ENCODE results near the gene TLX3. TPM values are rescaled to one million over a fixed set of nuclear protein-coding genes. Genes with fewer than 3 reads are reported as not detected.
"Not testable (repeated sequence)": the region's sequence is repeated elsewhere in the genome, so short reads cannot be mapped to it uniquely, and the experiment has no call there.

Gene TLX3
- polyA plus RNA-seq, 4 donors = 0.04 TPM; not detected in 3

- no peaks in the 10 kb centered on the region for H3K27me3 ChIP-seq (ENCODE audit: control insufficient read depth in 3 of 3, insufficient read depth in 3 of 3, low read length in 3 of 3)
- 67 to 73% (median 71%) methylated on average over 5 of the region's 5 CpGs for WGBS, 3 donors
- H3K4me1 ChIP-seq (ENCODE audit: control insufficient read depth in 3 of 3, insufficient read depth in 2 of 3, low read depth in 1 of 3, low read length in 2 of 3) = peaks cover 0 to 2% (median 0%) of the 10 kb centered on the region in 3 donors
- DNase-seq (no peak), FAIRE-seq (no peak)
- H3K27ac ChIP-seq (ENCODE audit: low read depth in 1 of 3, low read length in 2 of 3) = no peak overlapping the region
- no peaks in the 10 kb centered on the region for H3K9me3 ChIP-seq (ENCODE audit: control insufficient read depth in 2 of 2, insufficient read depth in 1 of 2, low read depth in 1 of 2, low read length in 1 of 2)
- no peak overlapping the region for H3K4me3 ChIP-seq (ENCODE audit: low read depth in 1 of 3, low read length in 3 of 3)
- H3K36me3 ChIP-seq (ENCODE audit: control insufficient read depth in 3 of 3, insufficient read depth in 2 of 3, low read depth in 1 of 3, low read length in 3 of 3) = no peaks in the 10 kb centered on the region
Observed at GRCh38 chr5:171295801-171296200, 13.2 kb upstream of the TLX3 start.

GRCh38 chr5:171297941-171298340 is 11.1 kb upstream of the TLX3 start:
- not testable (repeated sequence) for H3K27me3 ChIP-seq (ENCODE audit: control insufficient read depth in 3 of 3, insufficient read depth in 3 of 3, low read length in 3 of 3); DNase-seq; H3K36me3 ChIP-seq (ENCODE audit: control insufficient read depth in 3 of 3, insufficient read depth in 2 of 3, low read depth in 1 of 3, low read length in 3 of 3); H3K9me3 ChIP-seq (ENCODE audit: control insufficient read depth in 2 of 2, insufficient read depth in 1 of 2, low read depth in 1 of 2, low read length in 1 of 2); H3K27ac ChIP-seq (ENCODE audit: low read depth in 1 of 3, low read length in 2 of 3); FAIRE-seq; H3K4me1 ChIP-seq (ENCODE audit: control insufficient read depth in 3 of 3, insufficient read depth in 2 of 3, low read depth in 1 of 3, low read length in 2 of 3); H3K4me3 ChIP-seq (ENCODE audit: low read depth in 1 of 3, low read length in 3 of 3)
- WGBS, 3 donors = 94 to 97% (median 95%) methylated on average over 6 of the region's 6 CpGs

- WGBS, 3 donors = 80 to 88% (median 85%) methylated on average over 4 of the region's 4 CpGs
- Histone ChIP-seq H3K36me3 (ENCODE audit: control insufficient read depth in 3 of 3, insufficient read depth in 2 of 3, low read depth in 1 of 3, low read length in 3 of 3) (peaks cover 0 to 2% (median 0%) of the 10 kb centered on the region in 3 donors), H3K27me3 (ENCODE audit: control insufficient read depth in 3 of 3, insufficient read depth in 3 of 3, low read length in 3 of 3) (peaks cover 0 to 4% (median 4%) of the 10 kb centered on the region in 3 donors), H3K27ac (ENCODE audit: low read depth in 1 of 3, low read length in 2 of 3) (no peak overlapping the region), H3K9me3 (ENCODE audit: control insufficient read depth in 2 of 2, insufficient read depth in 1 of 2, low read depth in 1 of 2, low read length in 1 of 2) (no peaks in the 10 kb centered on the region), H3K4me1 (ENCODE audit: control insufficient read depth in 3 of 3, insufficient read depth in 2 of 3, low read depth in 1 of 3, low read length in 2 of 3) (peaks cover 0 to 2% (median 0%) of the 10 kb centered on the region in 3 donors), H3K4me3 (ENCODE audit: low read depth in 1 of 3, low read length in 3 of 3) (no peak overlapping the region)
- no peak for FAIRE-seq
- no peak for DNase-seq
Observed at GRCh38 chr5:171299228-171299627, 9.8 kb upstream of the TLX3 start.

GRCh38 chr5:171299851-171300250 is 9.2 kb upstream of the TLX3 start:
- Histone ChIP-seq H3K27me3 (ENCODE audit: control insufficient read depth in 3 of 3, insufficient read depth in 3 of 3, low read length in 3 of 3) (peaks cover 0 to 10% (median 10%) of the 10 kb centered on the region in 3 donors), H3K4me3 (ENCODE audit: low read depth in 1 of 3, low read length in 3 of 3) (no peak overlapping the region), H3K4me1 (ENCODE audit: control insufficient read depth in 3 of 3, insufficient read depth in 2 of 3, low read depth in 1 of 3, low read length in 2 of 3) (peaks cover 0 to 2% (median 0%) of the 10 kb centered on the region in 3 donors), H3K27ac (ENCODE audit: low read depth in 1 of 3, low read length in 2 of 3) (no peak overlapping the region), H3K36me3 (ENCODE audit: control insufficient read depth in 3 of 3, insufficient read depth in 2 of 3, low read depth in 1 of 3, low read length in 3 of 3) (peaks cover 0 to 2% (median 0%) of the 10 kb centered on the region in 3 donors), H3K9me3 (ENCODE audit: control insufficient read depth in 2 of 2, insufficient read depth in 1 of 2, low read depth in 1 of 2, low read length in 1 of 2) (no peaks in the 10 kb centered on the region)
- FAIRE-seq = no peak
- no peak for DNase-seq
- 50 to 79% (median 54%) methylated on average over 2 of the region's 2 CpGs for WGBS, 3 donors

GRCh38 chr5:171300358-171300757 is 8.7 kb upstream of the TLX3 start:
- Histone ChIP-seq H3K27me3 (ENCODE audit: control insufficient read depth in 3 of 3, insufficient read depth in 3 of 3, low read length in 3 of 3) (peaks cover 0 to 15% (median 13%) of the 10 kb centered on the region in 3 donors), H3K9me3 (ENCODE audit: control insufficient read depth in 2 of 2, insufficient read depth in 1 of 2, low read depth in 1 of 2, low read length in 1 of 2) (no peaks in the 10 kb centered on the region), H3K27ac (ENCODE audit: low read depth in 1 of 3, low read length in 2 of 3) (no peak overlapping the region), H3K36me3 (ENCODE audit: control insufficient read depth in 3 of 3, insufficient read depth in 2 of 3, low read depth in 1 of 3, low read length in 3 of 3) (peaks cover 0 to 2% (median 0%) of the 10 kb centered on the region in 3 donors), H3K4me3 (ENCODE audit: low read depth in 1 of 3, low read length in 3 of 3) (no peak overlapping the region), H3K4me1 (ENCODE audit: control insufficient read depth in 3 of 3, insufficient read depth in 2 of 3, low read depth in 1 of 3, low read length in 2 of 3) (peaks cover 0 to under 1% (median 0%) of the 10 kb centered on the region in 3 donors)
- FAIRE-seq (no peak), DNase-seq (no peak)
- WGBS, 3 donors = 92 to 95% (median 95%) methylated on average over 7 of the region's 7 CpGs

GRCh38 chr5:171306166-171306565 is 2.9 kb upstream of the TLX3 start:
- peaks cover 12 to 72% (median 60%) of the 10 kb centered on the region in 3 donors for H3K27me3 ChIP-seq (ENCODE audit: control insufficient read depth in 3 of 3, insufficient read depth in 3 of 3, low read length in 3 of 3)

GRCh38 chr5:171306781-171307591 is 2.1 kb upstream of the TLX3 start:
- Histone ChIP-seq H3K9me3 (ENCODE audit: control insufficient read depth in 2 of 2, insufficient read depth in 1 of 2, low read depth in 1 of 2, low read length in 1 of 2) (no peaks in the 10 kb centered on the region), H3K36me3 (ENCODE audit: control insufficient read depth in 3 of 3, insufficient read depth in 2 of 3, low read depth in 1 of 3, low read length in 3 of 3) (no peaks in the 10 kb centered on the region), H3K4me3 (ENCODE audit: low read depth in 1 of 3, low read length in 3 of 3) (no peak overlapping the region), H3K4me1 (ENCODE audit: control insufficient read depth in 3 of 3, insufficient read depth in 2 of 3, low read depth in 1 of 3, low read length in 2 of 3) (peaks cover 0 to 5% (median 4%) of the 10 kb centered on the region in 3 donors), H3K27me3 (ENCODE audit: control insufficient read depth in 3 of 3, insufficient read depth in 3 of 3, low read length in 3 of 3) (peaks cover 19 to 77% (median 60%) of the 10 kb centered on the region in 3 donors), H3K27ac (ENCODE audit: low read depth in 1 of 3, low read length in 2 of 3) (no peak overlapping the region)
- 13 to 24% (median 18%) methylated on average over 10 of the region's 10 CpGs for WGBS, 3 donors
- DNase-seq = no peak
- FAIRE-seq = no peak

More at GRCh38 chr5:171306166-171306565, 2.9 kb upstream of the TLX3 start:
- Histone ChIP-seq H3K27ac (ENCODE audit: low read depth in 1 of 3, low read length in 2 of 3) (no peak overlapping the region), H3K4me1 (ENCODE audit: control insufficient read depth in 3 of 3, insufficient read depth in 2 of 3, low read depth in 1 of 3, low read length in 2 of 3) (peaks cover 0 to 4% (median 0%) of the 10 kb centered on the region in 3 donors), H3K9me3 (ENCODE audit: control insufficient read depth in 2 of 2, insufficient read depth in 1 of 2, low read depth in 1 of 2, low read length in 1 of 2) (no peaks in the 10 kb centered on the region), H3K36me3 (ENCODE audit: control insufficient read depth in 3 of 3, insufficient read depth in 2 of 3, low read depth in 1 of 3, low read length in 3 of 3) (no peaks in the 10 kb centered on the region), H3K4me3 (ENCODE audit: low read depth in 1 of 3, low read length in 3 of 3) (no peak overlapping the region)
- FAIRE-seq = no peak
- no peak for DNase-seq
- WGBS, 3 donors = 25 to 42% (median 29%) methylated on average over 6 of the region's 6 CpGs

- Histone ChIP-seq H3K27ac (ENCODE audit: low read depth in 1 of 3, low read length in 2 of 3) (no peak overlapping the region), H3K4me1 (ENCODE audit: control insufficient read depth in 3 of 3, insufficient read depth in 2 of 3, low read depth in 1 of 3, low read length in 2 of 3) (peaks cover 0 to 12% (median 4%) of the 10 kb centered on the region in 3 donors), H3K9me3 (ENCODE audit: control insufficient read depth in 2 of 2, insufficient read depth in 1 of 2, low read depth in 1 of 2, low read length in 1 of 2) (no peaks in the 10 kb centered on the region), H3K36me3 (ENCODE audit: control insufficient read depth in 3 of 3, insufficient read depth in 2 of 3, low read depth in 1 of 3, low read length in 3 of 3) (no peaks in the 10 kb centered on the region), H3K27me3 (ENCODE audit: control insufficient read depth in 3 of 3, insufficient read depth in 3 of 3, low read length in 3 of 3) (peaks cover 24 to 87% (median 66%) of the 10 kb centered on the region in 3 donors), H3K4me3 (ENCODE audit: low read depth in 1 of 3, low read length in 3 of 3) (no peak overlapping the region)
- 18 to 31% (median 28%) methylated on average over 33 to 42 of the region's 42 CpGs for WGBS, 3 donors
- no peak for DNase-seq
- FAIRE-seq = no peak
Observed at GRCh38 chr5:171307789-171308452, 1.1 kb upstream of the TLX3 start.
